GM21786 (cell line): ENCODE measurements around the gene MAML2.
A peak's percentile ranks its signal among the peaks of the same experiment; 100 is the strongest.

ENCODE experiments used
- ATAC-seq: cut with Tn5 transposase; IDR thresholded peaks from one replicate; pipeline ENCODE4 v1.9.1; 2021; ENCODE audit not compliant: unreplicated experiment

MAML2 gene

DNA sequence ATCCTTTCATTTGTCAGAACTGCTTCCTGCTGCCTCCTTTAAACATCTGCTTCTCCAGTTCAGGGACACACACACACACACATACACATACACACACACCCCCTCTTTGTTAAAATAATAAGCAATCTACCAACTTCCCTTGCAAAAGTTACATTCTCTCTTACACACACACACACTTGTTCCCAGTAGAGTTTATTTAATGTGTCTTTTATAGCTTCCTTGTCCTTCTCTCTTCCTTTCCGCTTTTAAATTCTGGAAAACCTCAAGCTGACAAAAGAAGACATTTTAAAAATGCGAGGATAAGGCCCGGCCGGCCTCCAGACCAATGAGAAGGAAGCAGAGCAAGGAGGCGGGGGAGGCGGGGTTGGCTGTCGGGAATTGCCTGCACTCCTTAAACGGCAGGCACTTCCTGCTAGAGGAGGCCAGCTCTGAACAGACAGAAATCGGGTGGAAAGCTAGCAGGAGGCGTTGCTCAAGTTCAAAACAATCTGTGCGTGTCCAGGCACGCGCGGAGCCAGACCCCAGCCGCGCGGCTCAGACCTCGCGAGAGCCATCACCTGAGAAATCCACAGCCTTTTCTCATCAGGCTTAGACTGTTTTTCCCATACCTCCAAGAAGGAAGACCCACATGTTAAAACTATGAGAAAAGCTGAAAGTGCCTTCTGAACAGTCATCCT is 99.9 kb downstream of the MAML2 start:
- peak; percentile 85 for ATAC-seq

- no peak for ATAC-seq
Measured at GRCh38 chr11:96242191-96242847, 100.7 kb downstream of the MAML2 start.

DNA sequence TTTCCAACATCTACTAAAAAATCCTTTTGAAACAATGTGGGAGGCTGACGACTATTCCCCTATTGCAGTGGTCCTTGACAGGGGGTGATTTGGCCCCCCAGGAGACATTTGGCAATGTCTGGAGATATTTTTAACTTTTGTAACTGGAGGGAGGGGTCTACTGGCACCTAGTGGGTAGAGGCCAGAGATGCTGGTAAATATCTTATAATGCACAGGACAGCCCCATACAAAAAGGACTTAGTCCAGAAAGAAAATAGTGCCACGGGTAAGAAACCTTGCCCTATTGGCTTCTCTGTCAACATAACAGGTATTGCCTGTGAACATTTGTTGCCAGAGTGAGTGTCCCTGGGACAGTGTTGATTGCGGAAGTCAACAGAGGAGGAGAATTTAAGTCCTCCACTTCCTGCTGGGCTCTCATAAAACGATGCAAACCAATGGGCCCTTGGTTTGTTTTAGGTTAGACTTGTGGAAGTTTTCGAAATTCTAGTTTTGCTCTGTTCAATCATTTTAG is 101.6 kb downstream of the MAML2 start:
- ATAC-seq, result no peak

GRCh38 chr11:96238563-96239135 is 104.3 kb downstream of the MAML2 start:
- no peak for ATAC-seq

- ATAC-seq, result no peak
Measured at GRCh38 chr11:96237766-96238266, 105.2 kb downstream of the MAML2 start.

- peak; percentile 96 for ATAC-seq
Measured at GRCh38 chr11:96235751-96236150, 107.2 kb downstream of the MAML2 start.

GRCh38 chr11:96234866-96235441 is 108.0 kb downstream of the MAML2 start:
- no peak for ATAC-seq

- no peak for ATAC-seq
Measured at GRCh38 chr11:96232132-96232531, 110.9 kb downstream of the MAML2 start.

- ATAC-seq, result no peak
Measured at GRCh38 chr11:96230686-96231085, 112.3 kb downstream of the MAML2 start.

- no peak for ATAC-seq
Measured at GRCh38 chr11:96229354-96229977, 113.5 kb downstream of the MAML2 start.

DNA sequence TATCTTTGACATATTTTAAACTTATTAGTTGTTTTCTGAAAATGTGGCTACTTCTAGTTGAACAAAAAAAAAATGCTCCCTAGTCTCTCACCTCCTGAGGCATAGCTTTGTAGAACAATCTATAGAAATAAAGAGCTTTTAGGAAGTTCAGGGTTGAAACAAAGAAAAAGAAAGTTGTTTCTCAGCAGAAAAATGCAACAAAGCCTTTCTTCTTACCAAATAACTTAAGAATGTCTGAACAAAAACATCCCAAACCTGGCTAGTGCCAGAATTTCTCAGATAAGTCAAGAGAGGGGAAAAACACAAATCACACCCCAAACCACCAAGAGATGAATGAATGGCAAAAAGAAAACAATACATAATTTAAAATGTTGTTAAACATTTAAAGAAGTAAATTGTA is 114.1 kb downstream of the MAML2 start:
- no peak for ATAC-seq

DNA sequence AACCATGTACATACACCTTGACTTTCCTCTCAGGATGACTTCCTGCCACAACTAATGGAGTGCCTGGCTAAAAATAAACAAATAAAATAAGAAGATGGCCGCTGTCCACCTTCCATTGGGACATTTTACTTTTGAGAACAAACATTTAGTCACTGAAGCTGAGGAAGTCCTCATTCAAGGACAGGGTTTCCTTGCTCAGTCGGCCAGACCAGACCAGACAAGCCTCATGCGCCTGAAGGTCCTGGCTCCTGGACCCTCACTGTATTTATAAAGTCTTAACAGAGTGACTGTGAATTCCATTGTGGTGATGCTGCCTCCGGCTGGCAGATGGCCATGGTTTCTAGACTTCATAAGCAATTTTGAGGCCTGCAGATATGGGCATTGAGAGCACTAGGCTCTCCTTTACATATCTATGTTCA is 114.5 kb downstream of the MAML2 start:
- no peak for ATAC-seq

DNA sequence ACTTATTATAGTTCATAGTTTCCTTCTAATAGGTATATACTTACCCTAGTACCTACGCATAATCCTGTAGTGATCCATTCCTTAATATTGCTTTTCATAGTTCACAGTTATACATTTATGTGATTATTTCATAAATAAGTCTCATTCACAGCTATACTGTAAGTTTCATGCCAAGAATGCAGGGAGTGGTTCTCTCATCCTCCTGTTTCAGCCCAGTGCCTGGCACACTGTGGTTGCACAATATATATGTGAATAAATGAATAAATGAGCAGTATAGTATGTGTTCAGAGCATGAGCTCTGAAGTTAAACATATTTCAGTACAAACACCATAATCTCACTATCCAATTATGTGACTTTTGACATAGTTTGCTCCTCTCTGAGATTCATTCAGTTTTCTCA is 115.8 kb downstream of the MAML2 start:
- ATAC-seq, result no peak

DNA sequence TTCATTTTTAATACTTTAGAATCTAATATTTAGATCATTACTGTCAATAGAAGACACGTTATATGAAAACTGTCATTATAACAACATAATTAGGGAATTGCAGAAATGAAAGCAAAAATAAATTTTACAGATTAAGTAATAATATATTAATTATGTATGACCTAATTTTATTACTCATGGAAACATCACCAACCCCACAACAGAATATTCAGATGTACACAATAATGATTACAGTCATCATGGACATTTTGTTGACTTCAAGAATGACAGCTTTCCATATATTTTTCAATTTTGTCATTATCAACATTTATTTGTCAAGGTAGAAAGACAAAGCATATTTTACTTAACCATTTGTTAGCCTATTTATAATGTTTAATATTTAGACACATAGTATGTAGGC is 119.9 kb downstream of the MAML2 start:
- ATAC-seq, result no peak

- ATAC-seq, result no peak
Measured at GRCh38 chr11:96222102-96222501, 120.9 kb downstream of the MAML2 start.

DNA sequence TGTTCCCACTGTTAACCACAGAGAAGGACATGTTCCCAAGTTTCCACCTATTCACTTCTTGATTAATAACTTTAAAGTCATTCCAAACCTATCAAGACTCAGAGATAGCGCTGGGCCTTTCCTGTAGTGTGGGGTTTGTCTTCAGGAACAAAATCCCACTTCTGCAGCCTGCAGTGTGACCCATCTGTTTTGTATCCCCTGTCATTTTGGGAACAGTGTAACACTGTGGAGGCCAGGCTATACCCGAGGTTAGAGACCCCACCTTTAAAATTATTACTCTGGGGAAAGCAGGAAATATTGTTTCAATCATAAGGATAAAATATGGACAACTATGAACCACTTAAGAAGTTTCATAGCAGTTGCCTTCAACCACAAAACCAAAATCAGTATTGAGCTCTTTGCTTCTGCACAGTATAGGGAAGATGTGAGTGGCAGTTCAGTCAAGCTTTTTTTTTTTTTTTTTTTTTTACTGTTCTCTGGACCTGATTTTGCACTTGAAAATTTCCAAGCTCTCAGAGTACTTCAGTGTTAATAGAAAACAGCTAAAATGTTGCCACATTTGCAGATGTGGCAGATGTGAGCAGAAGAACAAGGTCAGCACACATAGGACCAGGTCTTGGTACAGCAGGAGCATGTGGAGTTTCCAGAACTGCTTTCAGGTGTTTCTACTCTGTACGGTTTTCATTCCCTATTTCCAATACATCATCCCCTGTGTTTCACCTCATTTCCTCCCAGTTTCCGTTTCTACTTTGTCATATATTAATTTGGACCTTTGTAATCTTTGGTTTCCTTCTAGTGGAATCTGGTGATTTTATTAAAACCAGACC is 121.5 kb downstream of the MAML2 start:
- ATAC-seq, result no peak

- ATAC-seq, result no peak
Measured at GRCh38 chr11:96219981-96220623, 122.9 kb downstream of the MAML2 start.

GRCh38 chr11:96218901-96219300 is 124.1 kb downstream of the MAML2 start:
- ATAC-seq, result no peak

DNA sequence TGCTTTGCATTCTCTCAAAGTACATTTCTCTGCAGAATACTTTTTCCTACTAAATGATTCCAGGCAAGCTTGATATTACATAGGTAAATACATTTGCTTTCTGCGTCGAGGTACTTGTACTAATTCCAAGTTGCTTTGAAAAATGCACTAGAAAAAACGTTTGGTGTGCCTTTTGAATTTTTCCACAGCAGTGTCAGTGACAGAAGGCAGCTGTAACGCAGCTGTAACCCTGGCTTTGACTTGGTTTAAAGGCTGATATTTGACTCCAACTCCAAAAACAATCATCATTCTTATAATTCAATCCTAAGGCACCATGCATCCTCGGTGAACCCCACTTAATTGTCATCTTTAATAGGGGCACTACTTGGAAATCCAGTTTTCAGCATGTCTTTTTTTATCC is 125.0 kb downstream of the MAML2 start:
- no peak for ATAC-seq

DNA sequence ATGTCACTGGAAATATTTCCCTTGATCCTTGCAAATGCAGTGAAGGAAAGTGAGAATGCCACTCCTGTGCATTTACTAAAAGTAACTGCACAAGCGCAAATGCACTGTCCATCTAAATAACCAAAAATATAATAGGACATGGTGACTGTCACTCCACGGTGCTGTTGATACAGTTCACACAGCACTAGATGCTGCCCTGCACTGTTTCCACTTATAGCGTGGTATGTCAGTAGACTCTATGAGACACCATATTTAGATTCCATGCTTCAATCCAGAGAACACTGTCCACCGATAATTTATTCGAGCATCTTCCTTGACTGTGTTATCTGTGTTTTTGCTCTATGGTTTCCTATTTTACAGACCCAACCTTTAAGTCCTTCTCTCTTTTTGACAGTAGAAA is 125.8 kb downstream of the MAML2 start:
- ATAC-seq, result no peak
